AG09319 (cell line): ENCODE measurements around the gene TBRG1.

ENCODE experiments used
- DNase-seq: peaks from one replicate; pipeline ENCODE4 v3.0.0-alpha.2; 2010; ENCODE audit warnings: low read depth; ENCODE audit errors: extremely low read depth
- CTCF ChIP-seq: IDR thresholded peaks from 2 replicates; pipeline ENCODE4 v1.5.1; 2011; ENCODE audit warnings: low read depth, mild to moderate bottlenecking, inconsistent platforms, low read length, moderate library complexity

Gene TBRG1

GRCh38 chr11:124584681-124585372 is 37.8 kb upstream of the TBRG1 start:
- no peak for DNase-seq
- no peak for TF ChIP-seq CTCF

DNA sequence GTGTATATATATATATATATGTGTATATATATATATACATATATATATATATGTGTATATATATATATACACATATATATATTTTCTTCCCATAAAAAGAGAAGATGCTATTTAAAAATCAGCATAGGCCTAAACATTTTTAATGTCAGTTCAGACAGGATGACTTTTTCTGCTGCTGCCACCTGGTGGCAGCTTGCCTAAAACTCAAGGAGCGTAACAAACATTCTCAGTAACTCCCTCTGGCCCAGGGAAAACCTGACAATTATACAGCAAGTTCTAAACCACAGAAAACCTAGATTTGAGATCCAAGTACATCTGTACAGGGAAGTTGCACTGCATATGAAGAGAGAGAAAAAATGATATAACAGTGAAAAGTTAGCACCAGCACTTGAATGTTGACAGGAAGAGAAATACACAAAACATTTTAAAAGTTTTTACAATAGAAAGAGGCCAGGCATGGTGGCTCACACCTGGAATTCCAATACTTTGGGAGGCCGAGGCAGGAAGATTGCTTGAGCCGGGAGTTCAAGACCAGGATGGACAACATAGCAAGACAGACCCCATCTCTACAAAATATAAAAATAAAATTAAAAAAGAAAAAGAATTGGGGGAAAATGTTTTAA is 36.3 kb upstream of the TBRG1 start:
- peak; percentile 20 for DNase-seq
- peak; percentile 71 for TF ChIP-seq CTCF

GRCh38 chr11:124591430-124591829 is 31.2 kb upstream of the TBRG1 start:
- no peak for TF ChIP-seq CTCF
- no peak for DNase-seq

DNA sequence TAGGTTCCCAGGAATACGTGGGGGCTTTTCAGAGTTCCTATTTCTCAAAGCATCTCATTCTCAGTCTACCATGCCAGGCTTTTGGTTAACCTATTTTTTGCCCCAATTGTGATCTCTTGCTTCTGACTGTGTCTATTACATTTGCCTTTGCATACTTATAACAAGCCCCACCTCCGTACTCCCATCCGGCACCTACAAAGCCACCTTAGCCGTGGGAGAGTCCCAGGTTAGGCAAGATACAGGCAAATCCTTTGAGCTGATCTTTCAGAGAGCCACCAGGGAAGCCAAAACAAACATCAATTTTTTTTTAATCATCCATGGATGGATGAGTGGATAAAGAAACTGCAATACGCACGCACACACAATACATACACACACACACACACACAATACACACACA is 30.0 kb upstream of the TBRG1 start:
- no peak for TF ChIP-seq CTCF
- DNase-seq: no peak

- DNase-seq: no peak
- no peak for TF ChIP-seq CTCF
Measured at GRCh38 chr11:124595302-124595701, 27.4 kb upstream of the TBRG1 start.

DNA sequence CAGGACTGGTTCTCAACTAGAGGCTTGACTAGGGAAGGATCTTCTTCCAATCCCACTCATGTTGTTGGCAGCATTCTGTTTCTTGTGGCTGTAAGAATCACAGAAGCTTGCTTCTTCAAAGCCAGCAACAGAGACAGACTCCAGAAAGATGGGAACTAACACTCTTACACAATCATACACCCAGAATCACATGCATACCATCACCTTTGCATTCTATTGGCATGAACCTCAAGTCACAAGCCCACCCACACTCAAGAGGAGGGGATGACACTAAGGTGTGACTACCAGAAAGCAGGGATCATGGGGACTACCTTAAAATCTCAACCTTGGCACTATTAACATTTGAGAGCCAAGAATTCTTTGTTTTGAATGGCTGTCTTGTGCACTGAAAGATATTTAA is 25.0 kb upstream of the TBRG1 start:
- DNase-seq: no peak
- no peak for TF ChIP-seq CTCF

- no peak for DNase-seq
- no peak for TF ChIP-seq CTCF
Measured at GRCh38 chr11:124600621-124601320, 21.9 kb upstream of the TBRG1 start.
